Coronary artery (tissue), 2 donors: ENCODE results near the gene AGPAT3.
A peak's percentile ranks its signal among the peaks of the same experiment; 100 is the strongest.

Experiments used
- DNase-seq: peaks from one replicate; pipeline ENCODE4 v3.0.0-alpha.2; 2017; ENCODE audit warnings: low spot score
- H3K27ac ChIP-seq, 2 donors: fragments of 200-600 bp; sonication (generic); one replicate each; pipeline ENCODE4 v1.5.1; 2016 to 2019
- H3K4me3 ChIP-seq: fragments of 200-600 bp; sonication (generic); 2 replicates; pipeline ENCODE4 v1.5.1; 2016; ENCODE audit warnings: mild to moderate bottlenecking, moderate library complexity
- TF ChIP-seq, protein P1 (sequence below): fragments of 200-600 bp; sonication (generic); IDR thresholded peaks from one replicate; pipeline ENCODE4 v1.5.1; 2019; ENCODE audit warnings: antibody characterized with exemption

Gene AGPAT3, protein sequence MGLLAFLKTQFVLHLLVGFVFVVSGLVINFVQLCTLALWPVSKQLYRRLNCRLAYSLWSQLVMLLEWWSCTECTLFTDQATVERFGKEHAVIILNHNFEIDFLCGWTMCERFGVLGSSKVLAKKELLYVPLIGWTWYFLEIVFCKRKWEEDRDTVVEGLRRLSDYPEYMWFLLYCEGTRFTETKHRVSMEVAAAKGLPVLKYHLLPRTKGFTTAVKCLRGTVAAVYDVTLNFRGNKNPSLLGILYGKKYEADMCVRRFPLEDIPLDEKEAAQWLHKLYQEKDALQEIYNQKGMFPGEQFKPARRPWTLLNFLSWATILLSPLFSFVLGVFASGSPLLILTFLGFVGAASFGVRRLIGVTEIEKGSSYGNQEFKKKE

DNA sequence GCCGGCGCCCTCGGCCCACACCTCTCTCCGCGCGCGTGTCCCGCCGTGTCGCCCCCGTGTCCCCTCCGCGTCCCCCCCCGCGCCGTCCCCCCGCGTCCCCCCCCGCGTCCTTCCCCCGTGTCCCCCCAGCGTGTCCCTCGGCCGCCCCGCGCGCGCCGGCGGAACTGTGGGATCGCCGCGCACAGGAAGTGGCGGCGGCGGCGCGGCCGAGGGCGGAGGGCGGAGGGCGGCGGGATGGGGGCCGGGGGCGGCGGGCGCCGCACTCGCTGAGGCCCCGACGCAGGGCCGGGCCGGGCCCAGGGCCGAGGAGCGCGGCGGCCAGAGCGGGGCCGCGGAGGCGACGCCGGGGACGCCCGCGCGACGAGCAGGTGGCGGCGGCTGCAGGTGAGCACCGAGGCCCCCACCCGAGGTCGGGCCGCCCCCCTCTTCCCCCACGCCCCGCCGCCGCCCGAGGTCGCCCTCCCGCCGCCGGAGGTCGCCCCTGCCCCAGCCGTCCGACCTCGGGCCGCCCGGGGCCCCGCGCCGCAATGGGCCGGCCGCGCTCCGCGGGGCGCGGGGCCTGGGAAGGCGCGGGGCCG is at the start of gene AGPAT3:
TSS of gene AGPAT3 (plus strand) at position 262 of the 578 bp plus-strand sequence. CDS start 94,459 bp downstream, outside the sequence.
- Histone ChIP-seq H3K4me3 (peak within 1 kb of the TSS; percentile 74), H3K27ac (peak within 1 kb of the TSS; percentile 72 to 86)
- TF ChIP-seq, protein P1, sequence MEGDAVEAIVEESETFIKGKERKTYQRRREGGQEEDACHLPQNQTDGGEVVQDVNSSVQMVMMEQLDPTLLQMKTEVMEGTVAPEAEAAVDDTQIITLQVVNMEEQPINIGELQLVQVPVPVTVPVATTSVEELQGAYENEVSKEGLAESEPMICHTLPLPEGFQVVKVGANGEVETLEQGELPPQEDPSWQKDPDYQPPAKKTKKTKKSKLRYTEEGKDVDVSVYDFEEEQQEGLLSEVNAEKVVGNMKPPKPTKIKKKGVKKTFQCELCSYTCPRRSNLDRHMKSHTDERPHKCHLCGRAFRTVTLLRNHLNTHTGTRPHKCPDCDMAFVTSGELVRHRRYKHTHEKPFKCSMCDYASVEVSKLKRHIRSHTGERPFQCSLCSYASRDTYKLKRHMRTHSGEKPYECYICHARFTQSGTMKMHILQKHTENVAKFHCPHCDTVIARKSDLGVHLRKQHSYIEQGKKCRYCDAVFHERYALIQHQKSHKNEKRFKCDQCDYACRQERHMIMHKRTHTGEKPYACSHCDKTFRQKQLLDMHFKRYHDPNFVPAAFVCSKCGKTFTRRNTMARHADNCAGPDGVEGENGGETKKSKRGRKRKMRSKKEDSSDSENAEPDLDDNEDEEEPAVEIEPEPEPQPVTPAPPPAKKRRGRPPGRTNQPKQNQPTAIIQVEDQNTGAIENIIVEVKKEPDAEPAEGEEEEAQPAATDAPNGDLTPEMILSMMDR = no peak
- no peak for DNase-seq

DNA sequence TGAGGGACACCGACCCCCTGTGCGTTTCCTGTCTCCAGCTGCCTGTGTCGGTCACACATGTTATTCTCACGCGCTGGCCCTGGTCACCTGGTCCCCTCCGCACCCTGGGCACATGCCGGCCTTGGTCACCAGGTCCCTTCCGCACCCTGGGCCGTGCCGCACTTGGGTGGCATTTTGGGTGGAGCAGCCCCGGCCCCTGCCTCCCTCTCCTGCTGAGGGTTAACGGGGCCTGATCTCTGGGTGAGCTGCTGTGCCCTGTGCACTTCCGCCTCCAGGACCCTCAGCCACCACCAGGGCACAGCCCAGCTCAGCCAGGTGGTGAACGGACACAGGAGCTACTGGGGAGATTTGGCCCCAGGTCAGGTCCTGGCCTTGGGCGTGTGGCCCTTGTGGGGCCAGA is 49.0 kb upstream of the AGPAT3 start:
- TF ChIP-seq, protein P1 = no peak
- H3K27ac ChIP-seq = no peak overlapping the region
- no peak overlapping the region for H3K4me3 ChIP-seq
- no peak for DNase-seq

DNA sequence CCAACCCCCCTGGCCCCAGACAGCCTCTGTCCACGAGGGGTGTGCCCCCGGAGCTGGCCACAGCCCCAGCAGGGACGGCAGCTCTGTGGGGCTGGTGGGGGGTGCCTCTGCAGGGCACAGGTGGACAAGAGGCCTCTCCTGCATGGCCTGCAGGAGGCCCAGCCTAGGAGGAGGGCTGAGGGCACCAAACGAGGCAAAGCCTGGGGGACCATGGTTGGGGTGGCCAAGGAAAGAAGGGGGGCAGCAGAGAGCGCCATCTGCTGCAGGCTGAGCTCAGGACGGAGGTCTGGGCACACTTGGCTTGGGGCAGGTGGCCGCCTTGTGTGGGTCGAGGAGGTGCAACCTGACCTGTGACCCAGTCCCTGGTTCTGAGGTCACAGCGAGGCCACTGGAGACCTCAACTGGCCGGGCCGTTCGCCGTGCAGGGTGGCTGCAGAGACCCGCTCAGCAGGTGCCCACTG is 48.4 kb upstream of the AGPAT3 start:
- no peak overlapping the region for H3K4me3 ChIP-seq
- TF ChIP-seq, protein P1 = no peak
- no peak for DNase-seq
- no peak overlapping the region for H3K27ac ChIP-seq

DNA sequence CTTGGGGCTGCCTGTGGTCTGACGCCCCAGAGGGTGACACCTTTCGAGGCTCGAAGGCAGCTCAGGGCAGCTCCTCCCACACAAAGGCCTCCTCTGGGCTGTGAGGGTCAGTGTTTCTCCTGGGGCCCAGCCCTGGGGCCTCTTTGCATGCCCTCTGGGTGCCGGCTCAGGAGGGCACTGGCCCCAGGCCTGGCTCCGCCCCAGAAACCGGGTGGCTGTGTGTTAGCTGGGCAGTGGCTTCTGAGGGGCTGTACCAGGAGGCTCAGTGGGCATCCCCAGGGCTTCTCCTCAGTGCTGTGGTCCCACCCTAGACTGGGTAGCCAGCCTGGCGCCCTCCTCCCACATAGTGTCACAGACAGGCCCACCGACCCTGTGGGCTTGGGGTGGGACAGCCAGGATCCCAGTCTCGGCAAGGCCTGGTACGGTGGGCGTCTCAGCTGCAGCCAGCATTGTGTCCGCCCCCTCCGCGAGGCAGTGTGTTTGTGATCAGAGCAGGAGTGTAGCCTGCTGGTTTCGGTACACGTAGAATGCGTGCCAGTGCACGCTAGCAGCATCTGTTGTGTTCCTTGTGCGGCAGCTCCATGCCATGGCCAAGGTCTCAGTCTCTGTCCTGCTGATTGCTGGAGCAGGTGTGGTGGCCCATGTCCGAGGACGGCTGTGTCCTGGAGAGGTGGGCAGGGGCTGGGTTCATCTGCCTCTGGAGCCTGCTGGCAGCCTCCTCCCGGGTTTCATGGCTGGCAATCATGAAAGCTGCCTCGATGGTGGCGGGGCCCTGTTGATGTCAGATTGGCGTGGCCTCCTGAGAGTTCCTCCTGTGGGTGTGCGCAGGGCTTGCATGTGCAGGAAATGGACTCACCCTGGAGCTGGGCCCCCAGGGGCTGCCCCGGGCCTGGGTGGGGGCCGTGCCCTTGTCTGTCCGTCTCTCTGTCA is 47.6 kb upstream of the AGPAT3 start:
- DNase-seq = no peak
- Histone ChIP-seq H3K4me3 (no peak overlapping the region), H3K27ac (no peak overlapping the region)
- TF ChIP-seq, protein P1 = no peak

DNA sequence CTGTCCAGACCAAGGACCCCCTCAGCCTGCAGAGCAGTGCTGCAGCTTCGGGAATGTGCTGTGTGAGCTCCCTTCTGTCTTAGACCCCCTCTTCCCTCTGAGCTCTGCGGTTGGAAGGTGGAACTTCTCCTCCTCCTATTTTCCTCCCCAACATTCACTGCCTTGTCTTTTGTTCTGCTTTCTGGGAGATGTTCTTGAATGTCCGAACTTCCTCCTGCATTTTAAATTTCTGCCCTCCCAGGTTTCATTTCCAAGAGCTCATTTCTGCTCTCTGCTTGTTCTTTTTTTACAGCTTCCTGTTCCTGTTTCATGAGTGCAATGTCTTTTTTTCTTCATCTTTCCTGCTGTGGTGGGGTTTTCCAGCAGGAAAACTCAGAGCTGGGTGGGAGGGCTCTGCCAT is 46.3 kb upstream of the AGPAT3 start:
- peak overlapping the region in 1 of 2 donors; percentile 51 for H3K27ac ChIP-seq
- no peak overlapping the region for H3K4me3 ChIP-seq
- DNase-seq = no peak
- TF ChIP-seq, protein P1 = no peak

DNA sequence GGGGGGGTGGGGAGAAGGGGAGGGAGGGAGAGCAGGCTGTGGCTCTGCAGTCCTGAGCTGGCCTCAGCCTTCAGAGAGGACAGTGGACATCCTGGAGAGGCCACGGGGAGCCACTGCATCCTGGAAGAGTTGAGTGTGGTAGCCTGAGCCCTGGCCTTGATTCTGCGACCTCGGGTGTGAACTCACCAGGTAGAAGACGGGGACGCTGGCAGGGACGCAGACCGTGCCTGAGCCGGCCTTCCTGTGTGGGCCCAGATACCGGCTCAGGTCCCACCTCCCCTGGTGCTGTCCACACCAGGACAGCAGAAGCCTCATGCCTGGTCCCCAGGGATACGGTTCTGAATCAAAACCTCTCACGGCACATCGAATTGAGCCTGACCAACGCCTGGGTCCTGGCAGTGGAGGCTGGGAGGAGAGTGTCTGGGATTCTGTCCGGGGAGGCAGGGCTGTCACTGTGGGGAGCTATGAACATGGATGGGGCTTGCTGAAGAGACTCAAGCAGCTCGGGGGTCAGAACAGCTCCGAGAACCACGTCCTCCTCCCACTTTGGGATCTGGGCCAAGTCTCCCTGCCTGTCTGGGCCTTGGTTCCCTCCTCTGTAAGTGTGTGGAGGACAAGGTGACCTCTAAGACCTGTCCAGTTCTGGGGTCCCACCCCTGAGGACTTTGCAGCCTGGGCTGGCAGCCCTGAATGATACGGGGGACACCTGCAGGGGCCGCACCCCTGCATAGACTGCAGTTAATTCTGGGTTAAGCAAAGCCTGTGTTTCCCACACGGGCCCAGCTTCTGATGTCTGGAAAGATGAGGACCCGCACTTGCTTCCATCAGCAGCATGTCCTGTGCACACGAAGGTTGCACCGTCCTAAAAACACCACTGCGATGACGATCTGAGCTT is 45.3 kb upstream of the AGPAT3 start:
- TF ChIP-seq, protein P1 = no peak
- peak overlapping the region in 1 of 2 donors; percentile 17 for H3K27ac ChIP-seq
- H3K4me3 ChIP-seq = no peak overlapping the region
- DNase-seq = no peak
